Peyer's patch (tissue), 4 donors: ENCODE results near the gene ARID1B.

Source experiments
- CTCF ChIP-seq, 6 experiments: fragments of 450-650 bp in 4 of 6; fragments of 200-600 bp in 2 of 6; sonication (generic) in 1 of 6; IDR thresholded peaks; one replicate each; pipeline ENCODE4 v1.5.1; 2017 to 2019; ENCODE audit warnings: antibody characterized with exemption in 6 of 6, mild to moderate bottlenecking in 3 of 6, moderate library complexity in 1 of 6
- POLR2A ChIP-seq, 2 donors: fragments of 450-650 bp; IDR thresholded peaks; one replicate each; pipeline ENCODE4 v1.5.1; 2017; ENCODE audit warnings: antibody characterized with exemption in 2 of 2, mild to moderate bottlenecking in 2 of 2, moderate library complexity in 2 of 2

GRCh38 chr6:157217198-157217893 lies 440.2 kb downstream of the ARID1B start:
- TF ChIP-seq POLR2A (IDR thresholded peaks at IDR 0.05) (no peak), CTCF (IDR thresholded peaks at IDR 0.05) (no peak)
